ENCODE measurements around the gene PDPR. TPM values are rescaled to one million over a fixed set of nuclear protein-coding genes. Genes with fewer than 3 reads are reported as not detected.

The PDPR gene
- total and polyA plus RNA-seq, 8 donors: 6.8 to 15.2 (median 10.5) TPM

DNA sequence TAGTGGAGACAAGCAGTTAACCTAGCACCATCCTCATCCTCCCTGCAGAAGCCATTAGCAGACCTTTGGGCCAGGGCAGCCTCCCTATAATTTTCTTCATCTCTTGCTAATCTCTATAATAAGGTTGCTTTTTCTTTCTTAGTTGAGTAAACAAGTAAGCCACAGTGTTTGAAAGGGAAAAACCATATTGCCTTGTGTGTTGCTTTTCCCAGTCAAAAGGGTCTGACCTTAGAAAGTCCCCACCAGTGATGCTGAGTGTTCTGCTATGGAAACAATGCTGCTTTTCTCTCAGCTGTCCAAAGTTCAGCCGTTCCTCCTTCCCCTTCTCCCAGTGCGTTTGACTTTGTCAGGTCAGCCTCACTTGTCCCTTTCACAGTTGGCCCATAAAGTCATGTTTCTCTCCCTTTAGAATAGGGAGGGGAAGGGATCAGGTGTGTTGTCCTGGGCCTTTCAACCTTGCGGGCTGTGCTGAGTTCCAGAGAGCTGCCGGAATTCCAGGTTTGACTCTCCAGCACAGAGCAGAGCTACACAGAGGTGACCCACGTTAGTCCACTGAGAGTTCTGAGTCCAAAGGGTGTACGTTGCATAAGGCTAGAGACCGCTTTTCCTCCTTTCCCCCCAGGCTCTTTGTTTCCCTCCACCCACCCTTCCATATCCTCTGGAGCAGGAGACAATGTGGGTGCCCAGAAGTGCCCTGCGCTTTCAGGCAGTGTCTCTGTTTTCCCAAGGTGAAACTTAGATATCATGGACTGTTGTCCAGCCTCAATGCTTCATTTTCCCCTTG lies 43.5 kb downstream of the PDPR start:
- H3K4me3 ChIP-seq: no peak overlapping the region
- peaks cover 6 to 98% (median 44%) of the 10 kb centered on the region in 3 donors for H3K36me3 ChIP-seq
- WGBS, 2 donors: 85 to 87% methylated on average over 8 of the region's 8 CpGs
- no peak overlapping the region for H3K27ac ChIP-seq
- no peaks in the 10 kb centered on the region for H3K4me1 ChIP-seq
- H3K27me3 ChIP-seq: no peaks in the 10 kb centered on the region
- intact Hi-C loops (cut with DNase I): no loop called here
- ATAC-seq (peak in 1 of 4 donors; percentile 16), FAIRE-seq (no peak), DNase-seq (peak in 1 of 6 donors; percentile 27)
- TF ChIP-seq, protein P1, sequence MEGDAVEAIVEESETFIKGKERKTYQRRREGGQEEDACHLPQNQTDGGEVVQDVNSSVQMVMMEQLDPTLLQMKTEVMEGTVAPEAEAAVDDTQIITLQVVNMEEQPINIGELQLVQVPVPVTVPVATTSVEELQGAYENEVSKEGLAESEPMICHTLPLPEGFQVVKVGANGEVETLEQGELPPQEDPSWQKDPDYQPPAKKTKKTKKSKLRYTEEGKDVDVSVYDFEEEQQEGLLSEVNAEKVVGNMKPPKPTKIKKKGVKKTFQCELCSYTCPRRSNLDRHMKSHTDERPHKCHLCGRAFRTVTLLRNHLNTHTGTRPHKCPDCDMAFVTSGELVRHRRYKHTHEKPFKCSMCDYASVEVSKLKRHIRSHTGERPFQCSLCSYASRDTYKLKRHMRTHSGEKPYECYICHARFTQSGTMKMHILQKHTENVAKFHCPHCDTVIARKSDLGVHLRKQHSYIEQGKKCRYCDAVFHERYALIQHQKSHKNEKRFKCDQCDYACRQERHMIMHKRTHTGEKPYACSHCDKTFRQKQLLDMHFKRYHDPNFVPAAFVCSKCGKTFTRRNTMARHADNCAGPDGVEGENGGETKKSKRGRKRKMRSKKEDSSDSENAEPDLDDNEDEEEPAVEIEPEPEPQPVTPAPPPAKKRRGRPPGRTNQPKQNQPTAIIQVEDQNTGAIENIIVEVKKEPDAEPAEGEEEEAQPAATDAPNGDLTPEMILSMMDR (IDR thresholded peaks at IDR 0.05): no peak
- no peaks in the 10 kb centered on the region for H3K9me3 ChIP-seq

DNA sequence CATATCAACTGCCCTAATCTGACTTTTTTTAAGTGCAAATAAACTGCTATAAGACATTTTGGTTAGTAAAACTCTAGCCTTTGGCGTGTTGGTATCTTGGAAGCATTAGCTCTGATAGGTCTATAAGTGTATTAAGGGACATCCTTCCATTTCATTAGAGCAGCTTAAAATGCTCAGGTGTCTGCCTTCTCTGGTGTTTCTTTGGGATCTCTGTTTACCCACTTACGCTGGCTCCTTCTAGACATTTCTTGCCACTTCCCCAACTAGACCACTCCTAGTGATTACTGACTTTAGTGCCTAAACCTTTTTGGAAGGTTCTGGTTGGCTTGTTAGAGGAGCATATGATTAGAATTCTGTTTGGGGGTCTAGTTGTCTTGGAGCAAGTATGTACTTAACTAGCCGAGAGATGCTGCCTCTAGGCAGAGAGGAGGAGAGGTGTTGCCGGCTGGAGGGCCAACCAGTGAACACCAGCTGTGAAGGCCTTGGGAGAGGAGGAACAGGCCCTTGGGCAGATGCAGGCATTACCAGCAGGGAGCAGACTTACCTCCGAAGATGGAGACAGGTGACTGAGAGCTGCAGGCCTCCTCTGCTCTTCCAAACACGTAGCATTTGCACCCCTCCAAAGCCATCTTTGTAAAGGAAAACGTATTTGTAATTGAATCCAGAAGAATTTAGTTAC lies 44.3 kb downstream of the PDPR start:
- FAIRE-seq (no peak), ATAC-seq (no peak), DNase-seq (peak in 2 of 6 donors; percentile 25 to 45)
- Histone ChIP-seq H3K36me3 (peaks cover 6 to 91% (median 37%) of the 10 kb centered on the region in 3 donors), H3K27me3 (no peaks in the 10 kb centered on the region), H3K27ac (no peak overlapping the region), H3K4me1 (no peaks in the 10 kb centered on the region), H3K9me3 (no peaks in the 10 kb centered on the region), H3K4me3 (no peak overlapping the region)
- WGBS, 2 donors: 77 to 79% methylated on average over 7 of the region's 7 CpGs
- TF ChIP-seq, protein P1 (IDR thresholded peaks at IDR 0.05): no peak
- intact Hi-C loops (cut with DNase I): no loop called here

DNA sequence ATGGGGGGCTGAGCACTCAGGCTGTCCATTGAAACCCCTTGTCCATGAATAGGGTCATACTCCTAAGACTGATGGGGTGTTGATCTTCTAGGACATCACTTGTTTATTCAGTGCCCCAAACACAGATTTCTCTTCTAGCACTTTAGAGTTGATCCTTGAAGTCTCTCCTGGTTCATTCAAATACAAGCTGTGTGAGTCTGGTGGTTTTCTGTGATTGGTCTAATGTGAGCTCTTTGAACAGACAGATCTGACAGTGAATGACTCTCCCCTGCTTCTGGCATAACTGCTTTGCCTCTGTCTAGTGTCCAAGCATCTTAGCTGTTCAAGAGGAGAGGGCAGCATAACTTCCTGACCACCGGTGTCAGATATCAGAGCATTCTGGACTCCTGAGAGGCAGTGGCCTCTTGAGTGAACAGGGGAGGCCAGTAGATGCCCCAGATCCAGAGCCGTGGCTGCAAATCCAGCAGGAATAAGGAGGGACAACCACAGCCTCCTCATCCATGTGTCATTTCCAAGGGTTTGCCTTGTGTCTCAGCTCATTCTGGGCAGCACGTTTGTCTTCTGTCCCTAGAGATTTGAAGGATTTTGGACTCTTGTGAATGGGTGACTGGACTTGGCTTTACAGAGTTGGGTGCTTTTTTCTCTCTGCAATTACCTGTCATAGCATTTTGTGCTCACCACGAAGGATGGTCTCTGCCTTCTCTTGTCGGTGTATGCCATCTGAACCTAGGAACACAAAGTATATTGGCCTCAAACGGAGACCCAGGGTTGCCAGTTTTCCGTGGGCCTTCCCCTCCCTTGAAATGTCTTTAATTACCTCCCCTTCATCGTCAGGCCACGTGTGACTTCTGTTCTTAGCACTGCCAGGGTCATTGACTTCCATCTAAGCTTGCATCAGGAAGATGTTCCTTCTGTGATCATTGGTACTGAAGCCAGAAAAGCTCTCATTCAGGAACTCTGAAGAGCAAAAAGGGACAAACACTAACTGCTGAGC lies 45.5 kb downstream of the PDPR start:
- Histone ChIP-seq H3K27ac (no peak overlapping the region), H3K4me3 (no peak overlapping the region), H3K4me1 (no peaks in the 10 kb centered on the region), H3K27me3 (no peaks in the 10 kb centered on the region), H3K36me3 (peaks cover 6 to 78% (median 25%) of the 10 kb centered on the region in 3 donors), H3K9me3 (no peaks in the 10 kb centered on the region)
- FAIRE-seq (no peak), DNase-seq (peak in 2 of 6 donors; percentile 11 to 23), ATAC-seq (no peak)
- intact Hi-C loops (cut with DNase I): no loop called here
- 73% methylated on average over 9 of the region's 9 CpGs for WGBS, 2 donors
- TF ChIP-seq, protein P1 (IDR thresholded peaks at IDR 0.05): no peak

DNA sequence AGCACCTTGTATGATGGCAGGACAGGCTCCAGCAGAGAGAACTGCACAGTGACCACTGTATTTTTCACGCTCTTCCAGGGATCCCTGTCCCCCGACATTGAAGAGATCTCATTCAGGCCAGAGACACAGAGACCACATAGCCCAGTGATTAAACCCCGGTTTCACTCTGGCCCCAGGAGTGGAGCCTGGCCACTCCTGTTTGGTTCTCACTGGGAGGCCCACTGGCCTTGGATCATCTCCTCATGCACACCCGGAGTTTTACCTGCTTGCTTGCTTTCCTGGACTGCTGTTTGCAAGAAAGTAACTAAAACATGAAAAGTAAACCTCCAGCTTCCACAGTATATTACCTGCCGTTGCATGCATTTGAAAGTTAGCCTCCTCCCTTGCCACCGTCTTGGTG lies 46.3 kb downstream of the PDPR start:
- H3K4me3 ChIP-seq: no peak overlapping the region
- H3K27me3 ChIP-seq: no peaks in the 10 kb centered on the region
- FAIRE-seq (no peak), DNase-seq (peak in 1 of 6 donors; percentile 22), ATAC-seq (no peak)
- H3K27ac ChIP-seq: no peak overlapping the region
- intact Hi-C loops (cut with DNase I): no loop called here
- TF ChIP-seq, protein P1 (IDR thresholded peaks at IDR 0.05): no peak
- no peaks in the 10 kb centered on the region for H3K9me3 ChIP-seq
- peaks cover 6 to 71% (median 24%) of the 10 kb centered on the region in 3 donors for H3K36me3 ChIP-seq
- 85 to 88% methylated on average over 6 of the region's 6 CpGs for WGBS, 2 donors
- no peaks in the 10 kb centered on the region for H3K4me1 ChIP-seq
